Measurements from ENCODE around the gene SSU72. TPM values are rescaled to one million over a fixed set of nuclear protein-coding genes. Genes with fewer than 3 reads are reported as not detected.
"Not testable (repeated sequence)": the region's sequence is repeated elsewhere in the genome, so short reads cannot be mapped to it uniquely, and the experiment has no call there.

Gene SSU72
- total RNA-seq, 1 donor from 2014 or later = 136 TPM

DNA sequence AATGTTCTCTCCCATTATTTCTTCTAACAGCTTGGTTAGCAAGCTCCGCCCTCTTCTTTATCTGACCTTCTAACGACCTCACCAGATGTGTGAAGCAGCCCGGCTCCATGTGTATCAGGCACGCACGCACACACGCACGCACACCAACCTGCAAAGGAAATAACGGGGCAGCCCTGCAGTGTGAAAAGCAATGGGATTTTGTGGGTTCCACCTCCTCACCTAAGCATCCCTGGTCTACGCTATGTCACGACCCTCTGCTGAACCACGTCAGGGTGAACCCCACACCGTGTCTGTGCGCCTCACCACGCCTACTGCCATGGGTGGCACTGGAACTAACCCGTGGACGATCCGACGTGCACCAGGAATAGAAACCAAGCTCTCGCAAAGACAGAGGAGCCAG lies 10.4 kb downstream of the SSU72 start:
- H3K4me3 ChIP-seq (ENCODE audit: low read depth, low read length) = no peak overlapping the region
- no peak for DNase-seq (ENCODE audit: low read depth)
- TF ChIP-seq, protein P1, sequence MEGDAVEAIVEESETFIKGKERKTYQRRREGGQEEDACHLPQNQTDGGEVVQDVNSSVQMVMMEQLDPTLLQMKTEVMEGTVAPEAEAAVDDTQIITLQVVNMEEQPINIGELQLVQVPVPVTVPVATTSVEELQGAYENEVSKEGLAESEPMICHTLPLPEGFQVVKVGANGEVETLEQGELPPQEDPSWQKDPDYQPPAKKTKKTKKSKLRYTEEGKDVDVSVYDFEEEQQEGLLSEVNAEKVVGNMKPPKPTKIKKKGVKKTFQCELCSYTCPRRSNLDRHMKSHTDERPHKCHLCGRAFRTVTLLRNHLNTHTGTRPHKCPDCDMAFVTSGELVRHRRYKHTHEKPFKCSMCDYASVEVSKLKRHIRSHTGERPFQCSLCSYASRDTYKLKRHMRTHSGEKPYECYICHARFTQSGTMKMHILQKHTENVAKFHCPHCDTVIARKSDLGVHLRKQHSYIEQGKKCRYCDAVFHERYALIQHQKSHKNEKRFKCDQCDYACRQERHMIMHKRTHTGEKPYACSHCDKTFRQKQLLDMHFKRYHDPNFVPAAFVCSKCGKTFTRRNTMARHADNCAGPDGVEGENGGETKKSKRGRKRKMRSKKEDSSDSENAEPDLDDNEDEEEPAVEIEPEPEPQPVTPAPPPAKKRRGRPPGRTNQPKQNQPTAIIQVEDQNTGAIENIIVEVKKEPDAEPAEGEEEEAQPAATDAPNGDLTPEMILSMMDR (conservative IDR thresholded peaks at IDR 0.05; ENCODE audit: low read depth, low read length) = no peak

DNA sequence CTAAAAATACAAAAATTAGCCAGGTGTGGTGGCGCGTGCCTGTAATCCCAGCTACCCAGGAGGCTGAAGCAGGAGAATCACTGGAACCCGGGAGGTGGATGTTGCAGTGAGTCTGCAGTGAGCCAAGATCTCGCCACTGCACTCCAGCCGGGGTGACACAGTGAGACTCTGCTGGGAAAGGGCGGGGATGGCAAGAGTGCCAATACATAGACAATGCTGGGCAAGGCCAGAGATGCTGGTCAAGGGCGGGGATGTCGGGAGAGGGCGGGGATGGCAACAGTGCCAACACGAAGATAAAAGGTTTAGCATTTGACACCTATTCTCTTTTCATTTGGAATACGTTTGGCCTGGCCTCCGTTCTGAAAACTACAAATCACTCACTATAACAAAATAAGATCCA lies 11.0 kb downstream of the SSU72 start:
- TF ChIP-seq, protein P1 (conservative IDR thresholded peaks at IDR 0.05; ENCODE audit: low read depth, low read length) = no peak
- DNase-seq (ENCODE audit: low read depth) = no peak
- no peak overlapping the region for H3K4me3 ChIP-seq (ENCODE audit: low read depth, low read length)

DNA sequence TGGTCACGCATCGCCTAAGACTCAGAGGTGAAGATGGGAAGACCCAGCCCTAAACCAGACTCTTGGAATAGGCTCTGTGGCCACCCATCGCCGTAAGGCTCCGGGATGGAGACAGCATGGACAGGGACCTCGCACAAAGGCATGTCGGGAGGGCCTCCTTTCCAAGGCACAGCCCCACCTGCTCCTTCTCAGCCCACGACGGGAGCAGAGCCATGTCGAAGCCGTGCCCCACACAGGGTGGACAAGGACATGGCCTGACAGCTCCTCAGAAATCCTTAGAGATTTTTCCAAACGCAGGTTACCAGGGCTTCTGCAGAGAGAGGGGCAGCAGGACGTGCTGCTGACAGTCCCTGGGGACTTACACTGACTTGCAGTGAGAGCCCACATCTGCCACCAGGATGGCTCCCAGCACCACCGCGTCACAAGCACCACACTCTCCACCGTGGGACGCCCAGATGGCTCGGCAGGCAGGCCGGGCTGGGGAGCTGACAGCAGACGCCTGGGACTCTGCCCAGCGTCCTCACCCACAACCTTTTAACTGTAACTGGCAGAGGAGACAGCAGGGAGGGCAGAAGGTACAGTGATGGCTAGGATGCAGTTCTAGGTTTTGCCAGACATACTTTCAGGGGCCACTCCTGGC lies 12.0 kb downstream of the SSU72 start:
- DNase-seq (ENCODE audit: low read depth) = no peak
- no peak overlapping the region for H3K4me3 ChIP-seq (ENCODE audit: low read depth, low read length)

DNA sequence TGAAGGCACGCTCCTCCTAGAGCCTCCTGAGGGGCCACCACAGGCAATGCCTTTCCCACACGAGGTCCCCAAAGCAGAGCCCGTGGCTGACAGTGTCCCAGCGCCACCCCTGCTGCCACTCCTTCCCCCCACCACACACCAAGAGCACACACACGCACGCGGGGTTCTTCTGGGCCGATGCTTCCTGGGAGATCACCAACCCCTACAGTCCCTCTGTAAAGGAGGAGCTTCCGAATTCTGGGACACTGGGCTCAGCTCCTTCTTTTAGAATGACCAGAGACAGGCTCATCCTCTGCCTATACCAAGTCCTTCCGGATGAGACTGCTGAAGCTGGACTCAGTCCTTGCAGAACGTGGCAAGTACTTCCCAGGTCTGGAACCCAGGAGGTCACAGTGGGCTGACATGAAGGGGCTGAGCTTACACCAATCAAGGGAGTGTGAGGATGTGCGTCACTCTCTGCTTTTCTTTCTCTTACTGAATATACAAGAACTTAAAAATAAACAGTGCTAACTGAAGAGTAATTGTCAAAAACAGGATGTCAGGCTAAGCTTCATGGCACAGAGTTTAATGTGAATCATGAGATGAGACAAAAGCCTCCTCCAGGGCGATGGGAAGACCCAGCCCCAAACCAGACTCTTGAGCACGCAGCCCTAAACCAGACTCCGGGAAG lies 12.7 kb downstream of the SSU72 start:
- DNase-seq (ENCODE audit: low read depth) = no peak
- H3K4me3 ChIP-seq (ENCODE audit: low read depth, low read length) = no peak overlapping the region
- TF ChIP-seq, protein P1 (conservative IDR thresholded peaks at IDR 0.05; ENCODE audit: low read depth, low read length) = no peak

More for the DNA sequence above, 12.0 kb downstream of the SSU72 start:
- TF ChIP-seq, protein P1 (conservative IDR thresholded peaks at IDR 0.05; ENCODE audit: low read depth, low read length) = no peak

DNA sequence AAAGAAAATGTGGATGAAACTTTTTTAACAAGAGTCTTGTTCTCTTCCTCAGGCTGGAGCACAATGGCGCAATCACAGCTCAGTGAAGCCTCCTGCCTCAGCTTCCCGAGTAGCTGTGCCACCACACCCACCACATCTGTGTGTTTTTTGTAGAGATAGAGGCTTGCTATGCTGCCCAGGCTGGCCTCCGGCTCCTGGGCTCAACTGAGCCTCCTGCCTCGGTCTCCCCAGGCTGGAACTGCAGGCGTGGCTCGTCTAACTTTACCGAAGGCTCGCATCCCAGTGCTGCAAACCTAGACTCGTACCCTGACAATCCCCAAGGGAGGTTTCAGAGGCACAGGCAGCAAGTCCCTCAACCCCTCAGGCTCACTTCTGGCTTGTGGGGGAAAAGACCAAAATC lies 14.5 kb downstream of the SSU72 start:
- no peak for DNase-seq (ENCODE audit: low read depth)
- no peak overlapping the region for H3K4me3 ChIP-seq (ENCODE audit: low read depth, low read length)
- TF ChIP-seq, protein P1 (conservative IDR thresholded peaks at IDR 0.05; ENCODE audit: low read depth, low read length) = no peak

DNA sequence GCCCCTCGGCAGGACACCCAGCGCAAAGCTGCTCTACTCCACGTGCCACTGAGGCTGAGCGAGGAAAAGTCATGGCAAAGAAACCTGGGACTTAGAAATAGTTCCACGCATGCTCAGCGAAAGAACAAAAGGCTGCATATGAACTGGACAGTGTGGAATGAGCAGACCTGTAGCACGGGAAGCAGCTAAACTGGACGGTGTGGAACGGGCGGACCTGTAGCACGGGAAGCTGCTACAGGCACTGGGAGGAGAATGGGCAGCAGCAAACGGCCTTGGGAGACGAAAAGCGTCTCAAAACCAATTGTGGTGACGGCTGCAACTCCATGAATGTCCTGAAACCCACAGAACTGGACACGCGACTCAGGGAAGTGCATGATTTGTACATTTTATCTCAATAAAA lies 15.6 kb downstream of the SSU72 start:
- DNase-seq (ENCODE audit: low read depth) = no peak
- no peak overlapping the region for H3K4me3 ChIP-seq (ENCODE audit: low read depth, low read length)
- TF ChIP-seq, protein P1 (conservative IDR thresholded peaks at IDR 0.05; ENCODE audit: low read depth, low read length) = no peak

DNA sequence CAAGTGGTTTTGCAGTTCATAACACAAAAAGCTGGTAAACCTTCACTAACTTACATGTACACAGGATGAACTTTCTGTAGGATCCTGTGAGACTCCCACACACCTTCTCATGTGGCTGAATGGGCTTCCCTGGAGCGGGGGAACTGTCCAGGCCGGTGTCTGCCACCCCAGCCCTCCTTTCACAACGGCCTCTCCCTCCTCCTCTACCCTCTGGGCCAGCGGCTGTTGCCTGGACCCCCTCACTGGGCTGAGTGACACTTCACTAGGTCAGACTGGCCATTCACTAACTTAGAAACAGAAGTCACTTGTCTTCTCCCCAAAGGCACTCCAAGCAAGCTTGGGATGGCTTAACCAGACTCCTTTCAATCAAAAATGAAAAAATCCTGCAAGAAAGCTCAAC lies 16.1 kb downstream of the SSU72 start:
- H3K4me3 ChIP-seq (ENCODE audit: low read depth, low read length) = no peak overlapping the region
- no peak for DNase-seq (ENCODE audit: low read depth)
- TF ChIP-seq, protein P1 (conservative IDR thresholded peaks at IDR 0.05; ENCODE audit: low read depth, low read length) = no peak

DNA sequence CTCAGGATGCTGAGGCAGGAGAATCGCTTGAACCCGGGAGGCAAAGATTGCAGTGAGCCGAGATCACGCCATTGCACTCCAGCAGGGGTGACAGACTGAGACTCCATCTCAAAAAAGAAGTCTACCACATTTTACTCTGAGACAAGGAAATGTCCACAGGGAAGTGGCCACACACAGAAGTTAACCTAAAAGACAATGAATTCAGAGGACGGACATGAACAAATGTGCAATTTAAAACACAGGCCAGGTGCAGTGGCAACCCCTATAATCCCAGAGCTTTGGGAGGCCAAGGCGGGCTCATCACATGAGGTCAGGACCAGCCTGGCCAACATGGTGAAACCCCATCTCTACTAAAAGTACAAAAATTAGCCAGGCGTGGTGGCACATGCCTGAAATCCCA lies 17.0 kb downstream of the SSU72 start:
- H3K4me3 ChIP-seq (ENCODE audit: low read depth, low read length); DNase-seq (ENCODE audit: low read depth): not testable (repeated sequence)

DNA sequence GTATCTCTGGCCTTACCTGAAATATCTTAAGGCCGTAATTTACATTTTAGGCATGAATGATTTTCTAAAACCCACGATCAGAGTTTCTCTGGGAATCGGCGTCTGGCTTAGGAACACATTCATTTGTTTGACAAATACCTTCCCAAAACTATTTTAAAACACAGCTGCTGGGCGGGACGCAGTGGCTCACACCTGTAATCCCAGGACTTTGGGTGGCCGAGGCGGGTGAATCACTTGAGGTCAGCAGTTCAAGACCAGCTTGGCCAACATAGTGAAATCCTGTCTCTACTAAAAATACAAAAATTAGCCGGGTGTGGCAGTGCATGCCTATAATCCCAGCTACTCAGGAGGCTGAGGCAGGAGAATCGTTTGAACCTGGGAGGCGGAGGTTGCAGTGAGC lies 17.7 kb downstream of the SSU72 start:
- H3K4me3 ChIP-seq (ENCODE audit: low read depth, low read length); DNase-seq (ENCODE audit: low read depth): not testable (repeated sequence)

All from epithelial cell of proximal tubule (primary cell).